Neural progenitor cell (in vitro differentiated cells): Measurements from ENCODE around the gene DOCK9. TPM values are rescaled to one million over a fixed set of nuclear protein-coding genes. Genes with fewer than 3 reads are reported as not detected.

Experiments used
- DNase-seq: peaks from one replicate; pipeline ENCODE4 v3.0.0-alpha.2; 2016; ENCODE audit warnings: low spot score
- H2AFZ ChIP-seq: fragments of 200-600 bp; sonication (generic); replicated peaks from 2 replicates; pipeline ENCODE4 v1.6.1; 2016; ENCODE audit warnings: antibody characterized with exemption
- H3F3A ChIP-seq: fragments of 200-600 bp; sonication (generic); 2 replicates; pipeline ENCODE4 v1.6.1; 2016; ENCODE audit warnings: antibody characterized with exemption, low read depth
- H3K27ac ChIP-seq: fragments of 200-600 bp; sonication (generic); 2 replicates; pipeline ENCODE4 v1.5.1; 2016; ENCODE audit warnings: mild to moderate bottlenecking
- H3K27me3 ChIP-seq: fragments of 200-600 bp; sonication (generic); 2 replicates; pipeline ENCODE4 v1.6.1; 2016; ENCODE audit warnings: mild to moderate bottlenecking, moderate library complexity
- H3K36me3 ChIP-seq: fragments of 200-600 bp; sonication (generic); 2 replicates; pipeline ENCODE4 v1.5.1; 2016
- H3K4me1 ChIP-seq: fragments of 200-600 bp; sonication (generic); 2 replicates; pipeline ENCODE4 v1.6.1; 2016; ENCODE audit warnings: mixed run types
- H3K4me2 ChIP-seq: fragments of 200-600 bp; sonication (generic); 2 replicates; pipeline ENCODE4 v1.6.1; 2016
- H3K4me3 ChIP-seq: fragments of 200-600 bp; sonication (generic); 2 replicates; pipeline ENCODE4 v1.5.1; 2016
- H3K79me2 ChIP-seq: fragments of 200-600 bp; sonication (generic); 2 replicates; pipeline ENCODE4 v1.6.1; 2016; ENCODE audit warnings: low read depth
- H3K9ac ChIP-seq: fragments of 200-600 bp; sonication (generic); 2 replicates; pipeline ENCODE4 v1.6.1; 2016
- H3K9me3 ChIP-seq: fragments of 200-600 bp; sonication (generic); 2 replicates; pipeline ENCODE4 v1.5.1; 2016; ENCODE audit warnings: low read depth
- H4K20me1 ChIP-seq: fragments of 200-600 bp; sonication (generic); 2 replicates; pipeline ENCODE4 v1.6.1; 2016; ENCODE audit warnings: low read depth
- H3K27ac Mint-ChIP-seq: 3 replicates; pipeline ENCODE4 v1.8.0; 2021; ENCODE audit warnings: mixed read lengths
- H3K27me3 Mint-ChIP-seq: 2 replicates; pipeline ENCODE4 v1.8.0; 2022; ENCODE audit warnings: low read depth, mild to moderate bottlenecking, inconsistent platforms, moderate library complexity, mixed read lengths; ENCODE audit not compliant: insufficient read depth
- H3K36me3 Mint-ChIP-seq: 3 replicates; pipeline ENCODE4 v1.8.0; 2021; ENCODE audit warnings: mixed read lengths
- H3K4me1 Mint-ChIP-seq: 3 replicates; pipeline ENCODE4 v1.8.0; 2021; ENCODE audit warnings: mixed read lengths
- H3K4me3 Mint-ChIP-seq: 3 replicates; pipeline ENCODE4 v1.8.0; 2021; ENCODE audit warnings: mild to moderate bottlenecking, moderate library complexity, mixed read lengths
- H3K9me3 Mint-ChIP-seq: 3 replicates; pipeline ENCODE4 v1.8.0; 2020; ENCODE audit warnings: mixed read lengths
- CTCF ChIP-seq: fragments of 200-600 bp; sonication (generic); IDR thresholded peaks from 2 replicates; pipeline ENCODE4 v1.5.1; 2017; ENCODE audit warnings: antibody characterized with exemption, mild to moderate bottlenecking
- EZH2 ChIP-seq: fragments of 200-600 bp; sonication (generic); IDR thresholded peaks from 2 replicates; pipeline ENCODE4 v1.6.1; 2017; ENCODE audit warnings: antibody characterized with exemption, mild to moderate bottlenecking, moderate library complexity
- EZH2phosphoT487 ChIP-seq: fragments of 200-600 bp; sonication (generic); IDR thresholded peaks from 2 replicates; pipeline ENCODE4 v1.6.1; 2017; ENCODE audit warnings: antibody characterized with exemption
- total RNA-seq: library from RNA; depleted of rRNA; stranded (reverse); fragments of >200 nt; gene quantifications from 2 replicates; pipeline ENCODE4 v1.2.3, GENCODE V29; 2015; ENCODE audit warnings: low replicate concordance

Gene DOCK9
- 16.6 and 20.3 TPM in 2 replicates for total RNA-seq

GRCh38 chr13:98977568-98978265 lies at the start of gene DOCK9:
Gene DOCK9, minus strand, starts transcription at chr13:98978064. Its CDS starts 155 bp downstream, at chr13:98977909.
- peak; percentile 67 for DNase-seq
- peak within 1 kb of the TSS; percentile 61 for H3K4me2 ChIP-seq
- no peaks in the 10 kb centered on the region for H3K36me3 Mint-ChIP-seq

GRCh38 chr13:99027260-99027659 lies 49.4 kb upstream of the DOCK9 start:
- H3K4me2 ChIP-seq, result no peak overlapping the region
- Mint-ChIP-seq H3K4me1 (no peaks in the 10 kb centered on the region), H3K4me3 (no peak overlapping the region), H3K27ac (no peak overlapping the region), H3K9me3 (peaks cover 2% of the 10 kb centered on the region), H3K27me3 (no peaks in the 10 kb centered on the region), H3K36me3 (no peaks in the 10 kb centered on the region)
- TF ChIP-seq EZH2 (no peak), EZH2phosphoT487 (no peak), CTCF (no peak)
- no peak overlapping the region for H3K4me3 ChIP-seq
- no peaks in the 10 kb centered on the region for H3K9me3 ChIP-seq
- H3K9ac ChIP-seq, result no peak overlapping the region
- no peaks in the 10 kb centered on the region for H3K36me3 ChIP-seq
- H3K79me2 ChIP-seq, result no peaks in the 10 kb centered on the region
- DNase-seq, result no peak
- no peaks in the 10 kb centered on the region for H3F3A ChIP-seq
- no peaks in the 10 kb centered on the region for H3K4me1 ChIP-seq
- H4K20me1 ChIP-seq, result no peaks in the 10 kb centered on the region
- H2AFZ ChIP-seq, result no peak overlapping the region
- H3K27me3 ChIP-seq, result no peaks in the 10 kb centered on the region
- H3K27ac ChIP-seq, result no peak overlapping the region

More at GRCh38 chr13:98977568-98978265, at the start of gene DOCK9:
- Histone ChIP-seq H2AFZ (peak within 1 kb of the TSS; percentile 70), H3K36me3 (no peaks in the 10 kb centered on the region), H3K9ac (no peak within 1 kb of the TSS), H3K4me3 (peak within 1 kb of the TSS; percentile 2), H3F3A (peaks cover 16% of the 10 kb centered on the region), H3K4me1 (peaks cover 35% of the 10 kb centered on the region), H4K20me1 (no peaks in the 10 kb centered on the region), H3K79me2 (no peaks in the 10 kb centered on the region), H3K27ac (peak within 1 kb of the TSS; percentile 10), H3K27me3 (no peaks in the 10 kb centered on the region), H3K9me3 (no peaks in the 10 kb centered on the region)
- no peaks in the 10 kb centered on the region for H3K9me3 Mint-ChIP-seq
- peak within 1 kb of the TSS; percentile 54 for H3K4me3 Mint-ChIP-seq
- no peaks in the 10 kb centered on the region for H3K27me3 Mint-ChIP-seq
- H3K4me1 Mint-ChIP-seq, result peaks cover 42% of the 10 kb centered on the region
- TF ChIP-seq CTCF (no peak), EZH2 (no peak), EZH2phosphoT487 (no peak)
- H3K27ac Mint-ChIP-seq, result peak within 1 kb of the TSS; percentile 78

DNA sequence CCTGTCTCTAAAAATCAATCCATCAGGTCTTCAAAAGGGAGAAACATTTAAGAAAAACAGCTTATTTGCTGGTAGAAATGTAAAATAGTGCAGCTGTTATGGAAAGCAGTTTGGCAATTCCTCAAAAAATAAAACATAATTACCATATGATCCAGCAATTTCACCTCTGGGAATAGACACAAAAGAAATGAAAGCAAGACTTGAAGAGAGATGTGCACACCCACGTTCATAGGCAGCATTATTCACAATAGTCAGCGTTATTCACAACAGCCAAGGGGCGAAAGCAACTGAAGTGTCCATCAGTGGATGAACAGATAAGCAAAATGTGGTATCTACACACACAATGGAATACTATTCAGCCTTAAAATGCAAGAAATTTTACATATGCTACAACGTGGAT lies 45.1 kb upstream of the DOCK9 start:
- Histone ChIP-seq H4K20me1 (no peaks in the 10 kb centered on the region), H2AFZ (no peak overlapping the region), H3K27ac (no peak overlapping the region), H3K27me3 (no peaks in the 10 kb centered on the region), H3K4me1 (no peaks in the 10 kb centered on the region), H3F3A (no peaks in the 10 kb centered on the region), H3K79me2 (no peaks in the 10 kb centered on the region), H3K4me2 (no peak overlapping the region), H3K4me3 (no peak overlapping the region), H3K36me3 (no peaks in the 10 kb centered on the region), H3K9me3 (no peaks in the 10 kb centered on the region), H3K9ac (no peak overlapping the region)
- no peaks in the 10 kb centered on the region for H3K36me3 Mint-ChIP-seq
- no peak for DNase-seq
- H3K27me3 Mint-ChIP-seq, result no peaks in the 10 kb centered on the region
- TF ChIP-seq EZH2 (no peak), CTCF (no peak), EZH2phosphoT487 (no peak)
- H3K9me3 Mint-ChIP-seq, result no peaks in the 10 kb centered on the region
- no peaks in the 10 kb centered on the region for H3K4me1 Mint-ChIP-seq
- H3K4me3 Mint-ChIP-seq, result no peak overlapping the region
- no peak overlapping the region for H3K27ac Mint-ChIP-seq
